ENCODE data around the gene PABPC1L. TPM values are rescaled to one million over a fixed set of nuclear protein-coding genes. Genes with fewer than 3 reads are reported as not detected.

Gene PABPC1L
- total and polyA plus RNA-seq, 2 of the 13 experiments (the other 11 are each of a cell fraction or from before 2014, with no cell fraction given) = 30.8 to 252 TPM

- TF ChIP-seq GRHL1 (CRISPR knock-in tag; conservative IDR thresholded peaks at IDR 0.05) = no peak
- TF ChIP-seq THRA (CRISPR knock-in tag; IDR thresholded peaks at IDR 0.05; ENCODE audit: borderline replicate concordance) = 0 out of 2 replicates have a peak, but pooled peaks have one; percentile 37
- no peak for TF ChIP-seq ZNF503 (CRISPR knock-in tag; IDR thresholded peaks at IDR 0.05)
- no peak for TF ChIP-seq SAFB2 (CRISPR knock-in tag; IDR thresholded peaks at IDR 0.05; ENCODE audit: borderline replicate concordance, low read depth)
- no peak for TF ChIP-seq MED8 (CRISPR knock-in tag; IDR thresholded peaks at IDR 0.05; ENCODE audit: insufficient replicate concordance)
- peak in 1 of 2 experiments; percentile 56; a peak in 1 of 4 replicates for TF ChIP-seq ATF4 (CRISPR knock-in tag; IDR thresholded peaks at IDR 0.05)
- TF ChIP-seq BATF2 (CRISPR knock-in tag; IDR thresholded peaks at IDR 0.05) = no peak
- no peak for TF ChIP-seq NR2F1 (CRISPR knock-in tag; IDR thresholded peaks at IDR 0.05)
- no peak for TF ChIP-seq ZNF337 (CRISPR knock-in tag; IDR thresholded peaks at IDR 0.05; ENCODE audit: borderline replicate concordance, low read depth)
- TF ChIP-seq SSRP1 (CRISPR knock-in tag; IDR thresholded peaks at IDR 0.05) = no peak
- TF ChIP-seq ZNF644 (CRISPR knock-in tag; IDR thresholded peaks at IDR 0.05; ENCODE audit: low read depth) = peak; percentile 55; the same call in 1 of the 2 replicates
- TF ChIP-seq ZSCAN12 (CRISPR knock-in tag; IDR thresholded peaks at IDR 0.05) = no peak
- TF ChIP-seq ZNF430 (CRISPR knock-in tag; IDR thresholded peaks at IDR 0.05) = no peak
- TF ChIP-seq TFDP1 (CRISPR knock-in tag; IDR thresholded peaks at IDR 0.05; ENCODE audit: borderline replicate concordance) = no peak
- no peak for TF ChIP-seq BCL3 (CRISPR knock-in tag; IDR thresholded peaks at IDR 0.05)
- no peak for TF ChIP-seq NFATC3 (CRISPR knock-in tag; IDR thresholded peaks at IDR 0.05)
- TF ChIP-seq CBX2 (IDR thresholded peaks at IDR 0.05; ENCODE audit: low read depth, low read length) = no peak
- TF ChIP-seq CBX2 (CRISPR knock-in tag; IDR thresholded peaks at IDR 0.05; ENCODE audit: low read depth) = no peak
Measured at GRCh38 chr20:44896583-44896982, 13.3 kb upstream of the PABPC1L start (continued).

All from HepG2 (cell line).